GM21423 (cell line): Measurements from ENCODE around the gene AHNAK.
"Not testable (repeated sequence)": the region's sequence is repeated elsewhere in the genome, so short reads cannot be mapped to it uniquely, and the experiment has no call there.

Experiments used
- ATAC-seq: cut with Tn5 transposase; IDR thresholded peaks from one replicate; pipeline ENCODE4 v1.9.1; 2021; ENCODE audit warnings: mild to moderate bottlenecking, moderate library complexity; ENCODE audit not compliant: unreplicated experiment

Gene AHNAK

GRCh38 chr11:62572431-62572830 is 25.8 kb upstream of the AHNAK start:
- ATAC-seq, result no peak

GRCh38 chr11:62571493-62571892 is 24.9 kb upstream of the AHNAK start:
- not testable (repeated sequence) for ATAC-seq

GRCh38 chr11:62570903-62571302 is 24.3 kb upstream of the AHNAK start:
- not testable (repeated sequence) for ATAC-seq

- ATAC-seq, result no peak
Observed at GRCh38 chr11:62569611-62570010, 23.0 kb upstream of the AHNAK start.

GRCh38 chr11:62567018-62567633 is 20.5 kb upstream of the AHNAK start:
- ATAC-seq, result no peak

GRCh38 chr11:62566247-62566646 is 19.6 kb upstream of the AHNAK start:
- ATAC-seq, result no peak

- ATAC-seq, result no peak
Observed at GRCh38 chr11:62565100-62565802, 18.6 kb upstream of the AHNAK start.

GRCh38 chr11:62561677-62562230 is 15.1 kb upstream of the AHNAK start:
- ATAC-seq, result not testable (repeated sequence)

GRCh38 chr11:62560566-62561103 is 14.0 kb upstream of the AHNAK start:
- no peak for ATAC-seq

- not testable (repeated sequence) for ATAC-seq
Observed at GRCh38 chr11:62559626-62560025, 13.0 kb upstream of the AHNAK start.

GRCh38 chr11:62559204-62559603 is 12.6 kb upstream of the AHNAK start:
- ATAC-seq, result no peak

GRCh38 chr11:62558669-62559068 is 12.1 kb upstream of the AHNAK start:
- no peak for ATAC-seq

- no peak for ATAC-seq
Observed at GRCh38 chr11:62556875-62557631, 10.4 kb upstream of the AHNAK start.

GRCh38 chr11:62556108-62556874 is 9.7 kb upstream of the AHNAK start:
- ATAC-seq, result peak; percentile 40

- ATAC-seq, result peak; percentile 28
Observed at GRCh38 chr11:62555464-62556107, 9.0 kb upstream of the AHNAK start.

GRCh38 chr11:62554387-62555167 is 8.0 kb upstream of the AHNAK start:
- ATAC-seq, result no peak

- ATAC-seq, result no peak
Observed at GRCh38 chr11:62553839-62554361, 7.3 kb upstream of the AHNAK start.

GRCh38 chr11:62553080-62553838 is 6.7 kb upstream of the AHNAK start:
- no peak for ATAC-seq
